Activated naive CD4-positive, alpha-beta T cell treated with anti-CD3 and anti-CD28 coated beads for 36 hours (primary cell): ENCODE measurements around the gene VAV1. TPM values are rescaled to one million over a fixed set of nuclear protein-coding genes. Genes with fewer than 3 reads are reported as not detected.
"Not testable (repeated sequence)": the region's sequence is repeated elsewhere in the genome, so short reads cannot be mapped to it uniquely, and the experiment has no call there.

Experiments
- CTCF ChIA-PET: fragments of 350-600 bp; sonication (Branson Sonifier 250); formaldehyde crosslinking; loops from one replicate; lab custom pipeline; 2021; ENCODE audit warnings: antibody characterized with exemption; lab: Charles Lee
- DNase-seq: peaks from one replicate; pipeline ENCODE4 v3.0.0-alpha.2; 2020
- H3K27ac Mint-ChIP-seq: one replicate; pipeline ENCODE4 v1.8.0; 2021; ENCODE audit warnings: mild to moderate bottlenecking, mixed read lengths
- H3K27me3 Mint-ChIP-seq: one replicate; pipeline ENCODE4 v1.8.0; 2021; ENCODE audit warnings: low read depth, mixed read lengths
- H3K36me3 Mint-ChIP-seq: one replicate; pipeline ENCODE4 v1.8.0; 2021; ENCODE audit warnings: low read depth, mixed read lengths
- H3K4me1 Mint-ChIP-seq: one replicate; pipeline ENCODE4 v1.8.0; 2021; ENCODE audit warnings: low read depth, mixed read lengths
- H3K4me3 Mint-ChIP-seq: one replicate; pipeline ENCODE4 v1.8.0; 2021; ENCODE audit warnings: mild to moderate bottlenecking, moderate library complexity, mixed read lengths
- H3K9me3 Mint-ChIP-seq: one replicate; pipeline ENCODE4 v1.8.0; 2021; ENCODE audit warnings: mixed read lengths
- intact Hi-C: fragments of 100-400 bp; cut with micrococcal nuclease; formaldehyde crosslinking; loops from one replicate; pipeline ENCODE4 v1.15.1; 2023
- total RNA-seq, 2 experiments: library from RNA; stranded (reverse); gene quantifications; one replicate each; pipeline ENCODE4 v1.2.3, GENCODE V29; 2021

VAV1 gene
- total RNA-seq, 2 experiments from 2014 or later, result 93.6 to 103 TPM

- CTCF ChIA-PET, H3K4me3 Mint-ChIP-seq, DNase-seq, H3K9me3 Mint-ChIP-seq, intact Hi-C loops, H3K27ac Mint-ChIP-seq, H3K36me3 Mint-ChIP-seq, H3K27me3 Mint-ChIP-seq: not testable (repeated sequence)
- peaks cover 15% of the 10 kb centered on the region for H3K4me1 Mint-ChIP-seq
Measured at GRCh38 chr19:6869151-6869882, 96.8 kb downstream of the VAV1 start.

- intact Hi-C loops, result no loop called here
- Mint-ChIP-seq H3K27ac (no peak overlapping the region), H3K36me3 (no peaks in the 10 kb centered on the region), H3K4me1 (peaks cover 15% of the 10 kb centered on the region), H3K27me3 (no peaks in the 10 kb centered on the region), H3K4me3 (no peak overlapping the region), H3K9me3 (no peaks in the 10 kb centered on the region)
- DNase-seq, result no peak
- CTCF ChIA-PET, result interaction anchor here (0.8 to 1.0 kb wide), 2 partner anchors 10 to 90 kb away, joined by 3 read pairs; no protein-coding TSS in a partner anchor
Measured at GRCh38 chr19:6873708-6874431, 101.4 kb downstream of the VAV1 start.

GRCh38 chr19:6875218-6875617, 102.7 kb downstream of the VAV1 start:
- Mint-ChIP-seq H3K27me3 (no peaks in the 10 kb centered on the region), H3K27ac (no peak overlapping the region), H3K36me3 (no peaks in the 10 kb centered on the region), H3K9me3 (peaks cover 3% of the 10 kb centered on the region), H3K4me1 (peaks cover 10% of the 10 kb centered on the region), H3K4me3 (no peak overlapping the region)
- CTCF ChIA-PET, result interaction anchor here (0.8 kb wide), 1 partner anchor 73 kb away, joined by 4 read pairs; no protein-coding TSS in a partner anchor
- intact Hi-C loops, result no loop called here
- no peak for DNase-seq

- Mint-ChIP-seq H3K9me3 (peaks cover 3% of the 10 kb centered on the region), H3K4me1 (peaks cover 10% of the 10 kb centered on the region), H3K27me3 (no peaks in the 10 kb centered on the region), H3K4me3 (no peak overlapping the region), H3K27ac (no peak overlapping the region), H3K36me3 (no peaks in the 10 kb centered on the region)
- CTCF ChIA-PET, result interaction anchor here (1.1 to 1.3 kb wide), 2 partner anchors 14 kb away, joined by 3 read pairs; no protein-coding TSS in a partner anchor
- intact Hi-C loops, result no loop called here
- no peak for DNase-seq
Measured at GRCh38 chr19:6876748-6877147, 104.2 kb downstream of the VAV1 start.

GRCh38 chr19:6877766-6878165, 105.3 kb downstream of the VAV1 start:
- intact Hi-C loops, result no loop called here
- no peak for DNase-seq
- H3K27me3 Mint-ChIP-seq, result no peaks in the 10 kb centered on the region
- H3K27ac Mint-ChIP-seq, result no peak overlapping the region
- H3K9me3 Mint-ChIP-seq, result peaks cover 3% of the 10 kb centered on the region
- no peaks in the 10 kb centered on the region for H3K36me3 Mint-ChIP-seq
- no peak overlapping the region for H3K4me3 Mint-ChIP-seq
- H3K4me1 Mint-ChIP-seq, result peaks cover 10% of the 10 kb centered on the region
- CTCF ChIA-PET, result no interaction called here

- peak; percentile 39 for DNase-seq
- CTCF ChIA-PET, result interaction anchor here (0.6 to 0.7 kb wide), 2 partner anchors 27 to 262 kb away, joined by 3 read pairs; no protein-coding TSS in a partner anchor
- peaks cover 8% of the 10 kb centered on the region for H3K36me3 Mint-ChIP-seq
- no peak overlapping the region for H3K4me3 Mint-ChIP-seq
- no peaks in the 10 kb centered on the region for H3K27me3 Mint-ChIP-seq
- intact Hi-C loops, result no loop called here
- peaks cover 13% of the 10 kb centered on the region for H3K9me3 Mint-ChIP-seq
- peaks cover 49% of the 10 kb centered on the region for H3K4me1 Mint-ChIP-seq
- peak overlapping the region; percentile 62 for H3K27ac Mint-ChIP-seq
Measured at GRCh38 chr19:6886277-6886897, 113.9 kb downstream of the VAV1 start.

- CTCF ChIA-PET, result interaction anchor here (0.6 to 0.7 kb wide), 3 partner anchors 28 to 302 kb away, joined by 3 to 8 read pairs (median 3); no protein-coding TSS in a partner anchor
- intact Hi-C loops, result no loop called here
- peaks cover 19% of the 10 kb centered on the region for H3K9me3 Mint-ChIP-seq
- H3K27me3 Mint-ChIP-seq, result no peaks in the 10 kb centered on the region
- DNase-seq, result peak; percentile 81
- peak within 1 kb of the TSS; percentile 57 for H3K4me3 Mint-ChIP-seq
- peak within 1 kb of the TSS; percentile 77 for H3K27ac Mint-ChIP-seq
- H3K36me3 Mint-ChIP-seq, result peaks cover 15% of the 10 kb centered on the region
- H3K4me1 Mint-ChIP-seq, result peaks cover 58% of the 10 kb centered on the region
Measured at GRCh38 chr19:6887316-6887715, 114.8 kb downstream of the VAV1 start, which contains the start of gene ADGRE1. Gene ADGRE1 (plus strand): TSS chr19:6887579. CDS start chr19:6887609, 30 bp downstream.

GRCh38 chr19:6888967-6889366, 116.5 kb downstream of the VAV1 start:
- intact Hi-C loops, result no loop called here
- CTCF ChIA-PET, result interaction anchor here (0.6 kb wide), 2 partner anchors 135 to 621 kb away, joined by 3 to 4 read pairs; no protein-coding TSS in a partner anchor
- H3K27ac Mint-ChIP-seq, result peak overlapping the region; percentile 0
- no peak for DNase-seq
- peaks cover 27% of the 10 kb centered on the region for H3K36me3 Mint-ChIP-seq
- H3K4me1 Mint-ChIP-seq, result peaks cover 72% of the 10 kb centered on the region
- H3K27me3 Mint-ChIP-seq, result no peaks in the 10 kb centered on the region
- no peak overlapping the region for H3K4me3 Mint-ChIP-seq
- H3K9me3 Mint-ChIP-seq, result peaks cover 28% of the 10 kb centered on the region

GRCh38 chr19:6890401-6890913, 117.9 kb downstream of the VAV1 start:
- Mint-ChIP-seq H3K9me3 (peaks cover 42% of the 10 kb centered on the region), H3K27ac (peak overlapping the region; percentile 93), H3K4me1 (peaks cover 73% of the 10 kb centered on the region), H3K4me3 (peak overlapping the region; percentile 63), H3K36me3 (peaks cover 41% of the 10 kb centered on the region), H3K27me3 (no peaks in the 10 kb centered on the region)
- peak; percentile 25 for DNase-seq
- CTCF ChIA-PET, result interaction anchor here (0.7 to 1.4 kb wide), 7 partner anchors 14 to 374 kb away, joined by 3 to 7 read pairs (median 3); no protein-coding TSS in a partner anchor
- intact Hi-C loops, result loop anchor here (1.0 to 5.0 kb wide), 6 partner anchors 28 to 456 kb away; partner anchors contain the start of gene TRIP10

- no peaks in the 10 kb centered on the region for H3K27me3 Mint-ChIP-seq
- H3K27ac Mint-ChIP-seq, result peak overlapping the region; percentile 93
- peaks cover 74% of the 10 kb centered on the region for H3K4me1 Mint-ChIP-seq
- DNase-seq, result peak; percentile 88
- intact Hi-C loops, result loop anchor here (1.0 to 5.0 kb wide), 6 partner anchors 28 to 456 kb away; partner anchors contain the start of gene TRIP10
- peaks cover 43% of the 10 kb centered on the region for H3K9me3 Mint-ChIP-seq
- peak overlapping the region; percentile 63 for H3K4me3 Mint-ChIP-seq
- CTCF ChIA-PET, result interaction anchor here (0.6 to 1.4 kb wide), 5 partner anchors 15 to 47 kb away, joined by 3 to 7 read pairs (median 4); no protein-coding TSS in a partner anchor
- H3K36me3 Mint-ChIP-seq, result peaks cover 46% of the 10 kb centered on the region
Measured at GRCh38 chr19:6890938-6891337, 118.4 kb downstream of the VAV1 start.

- Mint-ChIP-seq H3K9me3 (peaks cover 46% of the 10 kb centered on the region), H3K4me1 (peaks cover 68% of the 10 kb centered on the region), H3K4me3 (peak overlapping the region; percentile 63), H3K27ac (peak overlapping the region; percentile 93), H3K27me3 (no peaks in the 10 kb centered on the region), H3K36me3 (peaks cover 53% of the 10 kb centered on the region)
- CTCF ChIA-PET, result no interaction called here
- intact Hi-C loops, result loop anchor here (2.0 to 5.0 kb wide), 5 partner anchors 29 to 455 kb away; no protein-coding TSS in a partner anchor
- DNase-seq, result peak; percentile 22
Measured at GRCh38 chr19:6891761-6892385, 119.4 kb downstream of the VAV1 start.
